HCT116 (cell line): ENCODE results near the gene KIF18A. TPM values are rescaled to one million over a fixed set of nuclear protein-coding genes. Genes with fewer than 3 reads are reported as not detected.
A peak's percentile ranks its signal among the peaks of the same experiment; 100 is the strongest.

ENCODE experiments used
- ATAC-seq: fragments of 200-7000 bp; cut with Tn5 transposase; 2 replicates; pipeline ENCODE4 v1.9.1; 2020; ENCODE audit warnings: mild to moderate bottlenecking, moderate library complexity
- BruUV-seq: library from RNA; stranded (reverse); fragments of 400-500 nt; replicated peaks from 2 replicates; lab custom pipeline; 2021; lab: Mats Ljungman, UMichigan
- CTCF ChIA-PET: fragments of 300-600 bp; sonication (Branson Sonifier 250); formaldehyde crosslinking; loops from one replicate; lab custom pipeline; 2021; ENCODE audit warnings: antibody characterized with exemption; lab: Charles Lee
- POLR2A ChIA-PET: fragments of 300-600, 350-600 bp; sonication (Branson Sonifier 250); formaldehyde crosslinking; loops from one replicate; lab custom pipeline; 2021; ENCODE audit warnings: antibody characterized with exemption; lab: Charles Lee
- RAD21 ChIA-PET, 2 experiments: fragments of 300-600 bp; sonication (Branson Sonifier 250); formaldehyde crosslinking; loops; one replicate each; lab custom pipeline; 2023; ENCODE audit warnings: low total read pairs in 2 of 2; ENCODE audit not compliant: uncharacterized antibody in 2 of 2, unreplicated experiment in 2 of 2, low non-redundant PET in 1 of 2; lab: Charles Lee
- DNase-seq: peaks from one replicate; pipeline ENCODE4 v3.0.0-alpha.2; 2010; ENCODE audit warnings: low read depth, low spot score
- H2AFZ ChIP-seq: fragments of 200-600 bp; shearing (Covaris generic), sonication (generic); 2 replicates; pipeline ENCODE4 v1.6.1; 2017; ENCODE audit warnings: low read depth, mixed run types, mixed read lengths, antibody characterized with exemption, low read length; ENCODE audit not compliant: poor library complexity, severe bottlenecking
- H3K27ac ChIP-seq: 2 replicates; pipeline ENCODE4 v1.5.1; 2012; ENCODE audit warnings: low read depth, low read length
- H3K27me3 ChIP-seq: fragments of 200-600 bp; sonication (generic); 2 replicates; pipeline ENCODE4 v1.6.1; 2016; ENCODE audit warnings: mixed run types, low read length, mixed read lengths; ENCODE audit not compliant: insufficient read depth
- H3K36me3 ChIP-seq, 2 experiments: fragments of 200-500 bp in 1 of 2; fragments of 200-600 bp in 1 of 2; sonication (Bioruptor generic) in 1 of 2; sonication (generic) in 1 of 2; 2 replicates each; pipeline versions ENCODE4 v1.5.1 to v1.6.1; 2014 to 2016; ENCODE audit warnings: low read length in 2 of 2, inconsistent platforms in 1 of 2, mixed read lengths in 1 of 2, mixed run types in 1 of 2; ENCODE audit not compliant: insufficient read depth in 2 of 2, control insufficient read depth in 1 of 2
- H3K4me1 ChIP-seq, 2 experiments: fragments of 200-600 bp in 1 of 2; sonication (generic) in 1 of 2; 2 replicates each; pipeline versions ENCODE4 v1.5.1 to v1.6.1; 2012 to 2017; ENCODE audit warnings: low read length in 2 of 2, inconsistent platforms in 1 of 2, mild to moderate bottlenecking in 1 of 2, mixed read lengths in 1 of 2, mixed run types in 1 of 2, moderate library complexity in 1 of 2; ENCODE audit not compliant: insufficient read depth in 2 of 2, control insufficient read depth in 1 of 2
- H3K4me2 ChIP-seq: fragments of 200-600 bp; sonication (generic); 2 replicates; pipeline ENCODE4 v1.6.1; 2017; ENCODE audit warnings: mixed run types, low read length, mixed read lengths
- H3K4me3 ChIP-seq, 2 experiments: fragments of 200-600 bp in 1 of 2; sonication (generic) in 1 of 2; replicated peaks in 1 of 2; 2 replicates each; pipeline ENCODE4 v1.5.1; 2011 to 2016; ENCODE audit warnings: low read length in 2 of 2, control low read depth in 1 of 2, low read depth in 1 of 2, mild to moderate bottlenecking in 1 of 2, mixed read lengths in 1 of 2, mixed run types in 1 of 2
- H3K79me2 ChIP-seq: fragments of 200-600 bp; sonication (generic); 2 replicates; pipeline ENCODE4 v1.6.1; 2017; ENCODE audit warnings: mild to moderate bottlenecking, mixed run types, low read length, moderate library complexity, mixed read lengths; ENCODE audit not compliant: insufficient read depth
- H3K9ac ChIP-seq: fragments of 200-600 bp; sonication (generic); 2 replicates; pipeline ENCODE4 v1.6.1; 2016; ENCODE audit warnings: low read length, mixed read lengths
- H3K9me2 ChIP-seq: fragments of 200-600 bp; sonication (generic), shearing (Covaris generic); 2 replicates; pipeline ENCODE4 v1.6.1; 2017; ENCODE audit warnings: mixed run types, mild to moderate bottlenecking, moderate library complexity; ENCODE audit not compliant: insufficient read depth
- H3K9me3 ChIP-seq, 2 experiments: fragments of 200-500 bp in 1 of 2; fragments of 200-600 bp in 1 of 2; sonication (Bioruptor generic) in 1 of 2; sonication (generic) in 1 of 2; 2 replicates each; pipeline ENCODE4 v1.6.1; 2014 to 2017; ENCODE audit warnings: low read length in 2 of 2, mixed read lengths in 2 of 2, inconsistent platforms in 1 of 2, low read depth in 1 of 2, mild to moderate bottlenecking in 1 of 2, mixed run types in 1 of 2, moderate library complexity in 1 of 2; ENCODE audit not compliant: control insufficient read depth in 1 of 2, insufficient read depth in 1 of 2
- H4K20me1 ChIP-seq: fragments of 200-600 bp; sonication (generic), shearing (Covaris generic); 2 replicates; pipeline ENCODE4 v1.6.1; 2017; ENCODE audit warnings: mixed run types, mild to moderate bottlenecking, moderate library complexity; ENCODE audit not compliant: insufficient read depth
- CEBPB ChIP-seq: IDR thresholded peaks from 2 replicates; pipeline ENCODE4 v1.6.1; 2012; ENCODE audit warnings: low read depth
- ELF1 ChIP-seq: IDR thresholded peaks from 2 replicates; pipeline ENCODE4 v1.6.1; 2012; ENCODE audit warnings: low read depth, borderline replicate concordance
- EZH2 ChIP-seq: fragments of 200-600 bp; sonication (generic); IDR thresholded peaks from 2 replicates; pipeline ENCODE4 v1.6.1; 2017; ENCODE audit warnings: antibody characterized with exemption, mixed run types
- EZH2phosphoT487 ChIP-seq: fragments of 200-600 bp; IDR thresholded peaks from 2 replicates; pipeline ENCODE4 v1.6.1; 2018; ENCODE audit warnings: antibody characterized with exemption, borderline replicate concordance
- FOSL1 ChIP-seq: IDR thresholded peaks from 2 replicates; pipeline ENCODE4 v1.6.1; 2012; ENCODE audit warnings: low read depth
- MAX ChIP-seq: IDR thresholded peaks from 2 replicates; pipeline ENCODE4 v1.6.1; 2012
- POLR2AphosphoS5 ChIP-seq: IDR thresholded peaks from 2 replicates; pipeline ENCODE4 v1.6.1; 2011; ENCODE audit warnings: mild to moderate bottlenecking, low read depth, low read length, moderate library complexity
- RAD21 ChIP-seq: IDR thresholded peaks from 2 replicates; pipeline ENCODE4 v1.6.1; 2012; ENCODE audit warnings: low read depth, mild to moderate bottlenecking
- TCF7L2 ChIP-seq: IDR thresholded peaks from 2 replicates; pipeline ENCODE4 v1.7.0; 2011; ENCODE audit warnings: borderline replicate concordance, inconsistent platforms; ENCODE audit not compliant: insufficient read depth, insufficient read length; ENCODE audit errors: extremely low read depth
- YY1 ChIP-seq: IDR thresholded peaks from 2 replicates; pipeline ENCODE4 v1.6.1; 2011; ENCODE audit warnings: low read length, low read depth, moderate library complexity, mild to moderate bottlenecking; ENCODE audit not compliant: insufficient replicate concordance; ENCODE audit errors: extremely low read depth
- intact Hi-C: fragments of 100-400 bp; cut with micrococcal nuclease; formaldehyde crosslinking; loops from 2 replicates; pipeline ENCODE4 v1.10.0; 2022
- total RNA-seq: library from RNA; stranded (reverse); gene quantifications from one replicate; pipeline ENCODE4 v1.2.1, GENCODE V29; 2021; ENCODE audit not compliant: unreplicated experiment

KIF18A gene
- total RNA-seq, 1 experiment from 2014 or later: 50.7 TPM

- POLR2A ChIA-PET: no interaction called here
- H3K36me3 ChIP-seq: peaks cover 0 to 9% of the 10 kb centered on the region in 2 experiments; a peak in 1 of 4 replicates
- no peak overlapping the region for H3K4me3 ChIP-seq
- ATAC-seq (no peak), DNase-seq (no peak)
- CTCF ChIA-PET: no interaction called here
- H3K9me3 ChIP-seq: no peaks in the 10 kb centered on the region
- H3K27me3 ChIP-seq: no peaks in the 10 kb centered on the region
- no peaks in the 10 kb centered on the region for H3K79me2 ChIP-seq
- H2AFZ ChIP-seq: no peak overlapping the region
- no peak overlapping the region for H3K27ac ChIP-seq
- intact Hi-C loops: no loop called here
- RAD21 ChIA-PET: no interaction called here
- H3K9me2 ChIP-seq: no peaks in the 10 kb centered on the region
- TF ChIP-seq EZH2phosphoT487 (no peak), CEBPB (no peak), EZH2 (no peak), TCF7L2 (no peak), MAX (no peak), POLR2AphosphoS5 (no peak), YY1 (no peak), RAD21 (no peak), ELF1 (no peak), FOSL1 (no peak)
- H3K9ac ChIP-seq: no peak overlapping the region
- H3K4me1 ChIP-seq: peaks cover 0 to 7% of the 10 kb centered on the region in 2 experiments; a peak in 1 of 4 replicates
- no TSS peak for BruUV-seq
- no peaks in the 10 kb centered on the region for H4K20me1 ChIP-seq
- H3K4me2 ChIP-seq: no peak overlapping the region
Measured at GRCh38 chr11:28009996-28010395, 98.0 kb downstream of the KIF18A start.

DNA sequence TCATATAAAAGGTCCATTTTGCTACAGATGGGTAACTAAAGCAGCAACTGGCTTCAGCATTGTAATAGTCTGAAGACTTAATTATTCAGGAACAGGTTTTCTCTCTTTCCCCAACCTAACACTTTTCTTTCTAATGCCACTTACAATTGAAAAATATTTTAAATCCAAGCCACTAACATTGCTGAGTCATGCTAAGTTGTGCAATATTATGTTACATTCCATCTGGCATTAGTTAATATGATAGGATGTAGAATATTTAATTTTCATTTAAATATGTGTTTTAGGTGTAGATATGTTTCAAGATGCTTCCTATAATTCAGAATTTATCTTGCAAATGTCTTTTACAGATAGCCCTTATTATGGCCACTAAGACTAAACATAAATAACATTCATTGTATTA, 98.6 kb downstream of the KIF18A start:
- H3K27me3 ChIP-seq: no peaks in the 10 kb centered on the region
- no peaks in the 10 kb centered on the region for H3K9me3 ChIP-seq
- no peak for DNase-seq
- peaks cover 0 to 15% of the 10 kb centered on the region in 2 experiments; a peak in 2 of 4 replicates for H3K36me3 ChIP-seq
- H3K79me2 ChIP-seq: no peaks in the 10 kb centered on the region
- no peak for ATAC-seq
- TF ChIP-seq CEBPB (peak; percentile 80), YY1 (no peak), MAX (no peak)
- POLR2A ChIA-PET: no interaction called here
- RAD21 ChIA-PET: no interaction called here
- H3K9me2 ChIP-seq: no peaks in the 10 kb centered on the region
- CTCF ChIA-PET: no interaction called here
- H2AFZ ChIP-seq: no peak overlapping the region
- H3K4me1 ChIP-seq: peaks cover 0 to 7% of the 10 kb centered on the region in 2 experiments; a peak in 1 of 4 replicates
- H3K4me2 ChIP-seq: no peak overlapping the region
- no TSS peak for BruUV-seq
- intact Hi-C loops: no loop called here
- no peak overlapping the region for H3K27ac ChIP-seq
- H3K4me3 ChIP-seq: no peak overlapping the region
- H3K9ac ChIP-seq: no peak overlapping the region
- no peaks in the 10 kb centered on the region for H4K20me1 ChIP-seq
